Activated naive CD4-positive, alpha-beta T cell treated with anti-CD3 and anti-CD28 coated beads, Interleukin-2, amount 50 U/mL, for 24 hours (primary cell): ENCODE data around the gene SUPT20H.

Source experiments
- H3K27ac Mint-ChIP-seq: one replicate; pipeline ENCODE4 v1.8.0; 2021; ENCODE audit warnings: mild to moderate bottlenecking, mixed read lengths
- H3K27me3 Mint-ChIP-seq: one replicate; pipeline ENCODE4 v1.8.0; 2021; ENCODE audit warnings: mixed read lengths
- H3K36me3 Mint-ChIP-seq: one replicate; pipeline ENCODE4 v1.8.0; 2021; ENCODE audit warnings: mixed read lengths
- H3K4me1 Mint-ChIP-seq: one replicate; pipeline ENCODE4 v1.8.0; 2021; ENCODE audit warnings: mixed read lengths
- H3K4me3 Mint-ChIP-seq: one replicate; pipeline ENCODE4 v1.8.0; 2021; ENCODE audit warnings: mild to moderate bottlenecking, mixed read lengths
- H3K9me3 Mint-ChIP-seq: one replicate; pipeline ENCODE4 v1.8.0; 2021; ENCODE audit warnings: mixed read lengths

Gene SUPT20H

GRCh38 chr13:36997716-36998427 lies 61.6 kb downstream of the SUPT20H start:
- Mint-ChIP-seq H3K27me3 (no peaks in the 10 kb centered on the region), H3K36me3 (peaks cover 8% of the 10 kb centered on the region), H3K9me3 (no peaks in the 10 kb centered on the region), H3K4me3 (peak overlapping the region; percentile 99), H3K27ac (peak overlapping the region; percentile 100), H3K4me1 (peaks cover 35% of the 10 kb centered on the region)

- no peaks in the 10 kb centered on the region for H3K27me3 Mint-ChIP-seq
- no peak overlapping the region for H3K4me3 Mint-ChIP-seq
- H3K27ac Mint-ChIP-seq = no peak overlapping the region
- peaks cover 29% of the 10 kb centered on the region for H3K36me3 Mint-ChIP-seq
- H3K9me3 Mint-ChIP-seq = no peaks in the 10 kb centered on the region
- peaks cover 19% of the 10 kb centered on the region for H3K4me1 Mint-ChIP-seq
These were observed 67.1 kb downstream of the SUPT20H start for GRCh38 chr13:36992362-36992761.

GRCh38 chr13:36986462-36987240 lies 72.8 kb downstream of the SUPT20H start:
- Mint-ChIP-seq H3K27ac (peak overlapping the region; percentile 38), H3K9me3 (no peaks in the 10 kb centered on the region), H3K4me1 (no peaks in the 10 kb centered on the region), H3K36me3 (peaks cover 27% of the 10 kb centered on the region), H3K4me3 (no peak overlapping the region), H3K27me3 (no peaks in the 10 kb centered on the region)

- no peaks in the 10 kb centered on the region for H3K27me3 Mint-ChIP-seq
- no peak overlapping the region for H3K4me3 Mint-ChIP-seq
- no peaks in the 10 kb centered on the region for H3K9me3 Mint-ChIP-seq
These were observed 78.2 kb downstream of the SUPT20H start for GRCh38 chr13:36981156-36981743.

GRCh38 chr13:36979361-36980050 lies 80.0 kb downstream of the SUPT20H start:
- Mint-ChIP-seq H3K27ac (no peak overlapping the region), H3K36me3 (peaks cover 23% of the 10 kb centered on the region), H3K4me3 (no peak overlapping the region), H3K9me3 (no peaks in the 10 kb centered on the region), H3K4me1 (no peaks in the 10 kb centered on the region), H3K27me3 (no peaks in the 10 kb centered on the region)

More at GRCh38 chr13:36981156-36981743, 78.2 kb downstream of the SUPT20H start:
- no peak overlapping the region for H3K27ac Mint-ChIP-seq
- H3K36me3 Mint-ChIP-seq = peaks cover 18% of the 10 kb centered on the region
- H3K4me1 Mint-ChIP-seq = no peaks in the 10 kb centered on the region

GRCh38 chr13:36975172-36975571 lies 84.3 kb downstream of the SUPT20H start:
- H3K27ac Mint-ChIP-seq = peak overlapping the region; percentile 6
- H3K27me3 Mint-ChIP-seq = no peaks in the 10 kb centered on the region
- H3K4me1 Mint-ChIP-seq = peaks cover 3% of the 10 kb centered on the region
- H3K9me3 Mint-ChIP-seq = no peaks in the 10 kb centered on the region
- peaks cover 34% of the 10 kb centered on the region for H3K36me3 Mint-ChIP-seq
- H3K4me3 Mint-ChIP-seq = no peak overlapping the region

GRCh38 chr13:36973621-36974295 lies 85.7 kb downstream of the SUPT20H start:
- Mint-ChIP-seq H3K4me1 (peaks cover 3% of the 10 kb centered on the region), H3K4me3 (no peak overlapping the region), H3K27me3 (no peaks in the 10 kb centered on the region), H3K27ac (no peak overlapping the region), H3K9me3 (no peaks in the 10 kb centered on the region), H3K36me3 (peaks cover 32% of the 10 kb centered on the region)

- no peak overlapping the region for H3K27ac Mint-ChIP-seq
- H3K36me3 Mint-ChIP-seq = peaks cover 36% of the 10 kb centered on the region
- no peaks in the 10 kb centered on the region for H3K27me3 Mint-ChIP-seq
- H3K4me3 Mint-ChIP-seq = no peak overlapping the region
- no peaks in the 10 kb centered on the region for H3K9me3 Mint-ChIP-seq
- peaks cover 3% of the 10 kb centered on the region for H3K4me1 Mint-ChIP-seq
These were observed 86.5 kb downstream of the SUPT20H start for GRCh38 chr13:36973009-36973408.

GRCh38 chr13:36966404-36966803 lies 93.1 kb downstream of the SUPT20H start:
- peaks cover 27% of the 10 kb centered on the region for H3K36me3 Mint-ChIP-seq
- peaks cover 5% of the 10 kb centered on the region for H3K4me1 Mint-ChIP-seq
- H3K4me3 Mint-ChIP-seq = no peak overlapping the region
- H3K27ac Mint-ChIP-seq = no peak overlapping the region
- no peaks in the 10 kb centered on the region for H3K27me3 Mint-ChIP-seq
- H3K9me3 Mint-ChIP-seq = no peaks in the 10 kb centered on the region

- Mint-ChIP-seq H3K4me3 (no peak overlapping the region), H3K36me3 (peaks cover 26% of the 10 kb centered on the region), H3K27me3 (no peaks in the 10 kb centered on the region), H3K4me1 (peaks cover 5% of the 10 kb centered on the region), H3K27ac (no peak overlapping the region), H3K9me3 (no peaks in the 10 kb centered on the region)
These were observed 93.7 kb downstream of the SUPT20H start for GRCh38 chr13:36965767-36966166.

GRCh38 chr13:36959456-36960116 lies 99.9 kb downstream of the SUPT20H start:
- Mint-ChIP-seq H3K27ac (no peak overlapping the region), H3K9me3 (no peaks in the 10 kb centered on the region), H3K36me3 (peaks cover 20% of the 10 kb centered on the region), H3K27me3 (no peaks in the 10 kb centered on the region), H3K4me3 (no peak overlapping the region), H3K4me1 (peaks cover 6% of the 10 kb centered on the region)
